HG03095 (cell line): ENCODE data around the gene SNCAIP.
"Not testable (repeated sequence)": the region's sequence is repeated elsewhere in the genome, so short reads cannot be mapped to it uniquely, and the experiment has no call there.

Source experiments
- ATAC-seq: cut with Tn5 transposase; IDR thresholded peaks from one replicate; pipeline ENCODE4 v1.9.1; 2021; ENCODE audit warnings: moderate library complexity; ENCODE audit not compliant: unreplicated experiment

The SNCAIP gene

DNA sequence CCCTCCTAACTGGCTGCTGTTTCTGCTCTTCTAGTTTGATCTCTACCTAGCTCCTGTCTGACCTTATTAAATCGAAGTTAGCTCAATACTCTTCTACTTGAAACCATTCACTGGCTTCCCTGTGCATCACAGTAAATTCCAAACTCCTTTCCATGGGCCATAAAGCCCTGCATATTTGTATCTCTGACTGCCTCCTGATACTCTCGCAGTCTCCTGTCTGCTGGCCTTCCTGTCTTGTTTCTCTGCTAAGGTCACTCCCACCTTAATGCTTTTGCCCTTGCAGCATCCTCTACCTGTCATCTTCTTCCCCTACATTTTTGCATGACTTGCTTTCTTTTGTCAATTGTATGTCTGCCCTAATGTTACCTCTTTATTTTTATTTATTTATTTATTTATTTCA, 44.8 kb downstream of the SNCAIP start:
- ATAC-seq, result no peak

DNA sequence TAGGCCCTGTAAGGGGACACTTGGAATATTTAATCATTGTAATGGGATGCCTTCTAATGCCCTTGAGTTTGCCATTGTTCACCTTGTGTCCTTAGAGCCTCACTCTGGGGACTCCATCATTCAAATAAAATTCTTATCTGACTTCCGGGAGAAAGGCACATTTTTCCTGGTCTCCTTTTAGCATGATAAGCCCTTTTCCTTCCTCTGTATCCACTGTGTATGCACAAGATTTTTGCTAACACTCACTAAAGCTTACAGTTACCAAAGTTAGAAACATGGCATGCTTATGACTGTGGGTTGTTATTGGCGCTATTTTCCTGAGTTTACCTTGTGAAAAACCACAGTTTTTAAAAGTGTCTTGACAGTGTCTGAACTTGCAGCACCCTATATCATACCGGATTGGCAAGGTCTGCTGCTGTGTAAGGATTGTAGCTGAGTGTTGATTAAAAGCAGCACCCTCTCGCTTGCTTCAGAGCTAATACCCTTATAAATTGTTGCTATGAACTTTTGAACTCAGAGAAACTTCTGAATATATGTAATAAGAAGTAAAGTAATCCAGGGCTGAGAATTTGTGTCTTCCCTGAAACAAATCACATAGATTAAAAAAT, 46.4 kb downstream of the SNCAIP start:
- ATAC-seq, result no peak

DNA sequence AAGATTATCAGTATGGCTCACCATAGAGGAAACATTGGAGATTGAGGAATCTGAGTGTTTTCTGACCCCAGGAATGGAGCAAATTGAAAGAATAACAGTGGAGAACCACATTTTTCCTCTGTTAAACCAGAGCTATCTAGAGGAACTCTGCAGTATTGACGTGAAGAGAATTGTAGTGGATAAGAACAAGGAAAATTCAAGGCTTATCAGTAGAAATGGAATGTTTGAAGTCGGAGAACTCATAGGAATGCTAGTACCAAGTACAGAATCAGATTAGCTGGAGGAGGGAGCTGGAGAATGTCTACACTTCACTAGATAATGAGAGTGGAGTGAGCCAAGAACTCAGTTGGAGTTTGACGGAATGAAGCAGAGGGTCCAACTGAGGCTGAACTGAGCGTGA, 50.3 kb downstream of the SNCAIP start:
- ATAC-seq, result no peak

DNA sequence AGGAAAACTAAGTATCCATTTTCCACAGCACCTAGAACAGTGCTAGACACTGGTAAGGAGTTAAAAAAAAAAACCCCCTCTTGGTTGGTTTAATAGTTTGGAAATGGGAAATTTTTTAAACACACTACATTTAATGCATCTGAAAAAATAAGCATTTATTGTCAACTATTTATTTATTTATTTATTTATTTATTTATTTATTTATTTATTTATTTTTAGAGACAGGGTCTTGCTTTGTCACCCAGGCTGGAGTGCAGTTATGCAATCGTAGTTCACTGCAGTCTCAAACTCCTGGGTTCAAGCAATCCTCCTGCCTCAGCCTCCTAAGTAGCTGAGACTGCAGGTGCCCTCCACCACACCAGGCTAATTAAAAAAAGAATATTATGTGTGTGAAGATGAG, 51.6 kb downstream of the SNCAIP start:
- ATAC-seq, result no peak

DNA sequence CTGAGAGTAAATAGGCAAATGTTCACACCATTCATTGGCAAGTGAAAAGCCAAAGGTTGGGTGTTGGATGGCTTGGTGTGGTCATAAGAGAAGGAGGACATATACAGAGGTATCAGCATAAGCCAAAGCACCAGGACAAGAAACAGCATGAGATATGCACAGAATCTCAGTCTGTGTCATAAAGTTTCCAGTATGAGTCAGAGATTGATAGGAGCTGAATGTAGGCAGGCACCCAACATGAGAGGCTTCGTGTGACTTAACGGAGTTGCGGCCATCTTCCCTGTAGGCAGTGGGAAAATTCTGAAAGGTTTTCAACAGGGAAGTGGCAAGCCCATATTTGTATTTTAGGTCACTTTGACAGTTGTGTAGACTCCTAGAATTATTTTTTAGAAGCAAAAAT, 54.5 kb downstream of the SNCAIP start:
- ATAC-seq, result peak; percentile 83

DNA sequence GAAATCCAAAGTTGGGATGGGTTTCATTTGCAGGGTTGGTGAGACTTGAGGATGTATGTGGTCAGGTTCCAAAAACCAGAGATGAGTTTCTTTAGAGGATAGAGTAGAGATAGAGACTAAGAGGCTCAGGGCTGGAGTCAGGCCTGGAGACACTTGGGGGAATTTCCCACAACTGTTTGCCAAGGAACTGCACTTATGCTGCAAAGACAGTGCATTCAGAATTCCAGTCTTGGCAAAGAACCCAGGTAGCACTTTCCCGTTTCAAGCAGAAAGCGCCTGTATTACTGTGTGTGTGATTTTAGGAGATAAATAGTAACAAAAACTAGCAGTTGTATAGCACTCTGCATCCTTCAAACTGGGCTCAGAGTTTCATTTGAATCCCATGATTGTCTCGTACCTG, 55.4 kb downstream of the SNCAIP start:
- no peak for ATAC-seq

DNA sequence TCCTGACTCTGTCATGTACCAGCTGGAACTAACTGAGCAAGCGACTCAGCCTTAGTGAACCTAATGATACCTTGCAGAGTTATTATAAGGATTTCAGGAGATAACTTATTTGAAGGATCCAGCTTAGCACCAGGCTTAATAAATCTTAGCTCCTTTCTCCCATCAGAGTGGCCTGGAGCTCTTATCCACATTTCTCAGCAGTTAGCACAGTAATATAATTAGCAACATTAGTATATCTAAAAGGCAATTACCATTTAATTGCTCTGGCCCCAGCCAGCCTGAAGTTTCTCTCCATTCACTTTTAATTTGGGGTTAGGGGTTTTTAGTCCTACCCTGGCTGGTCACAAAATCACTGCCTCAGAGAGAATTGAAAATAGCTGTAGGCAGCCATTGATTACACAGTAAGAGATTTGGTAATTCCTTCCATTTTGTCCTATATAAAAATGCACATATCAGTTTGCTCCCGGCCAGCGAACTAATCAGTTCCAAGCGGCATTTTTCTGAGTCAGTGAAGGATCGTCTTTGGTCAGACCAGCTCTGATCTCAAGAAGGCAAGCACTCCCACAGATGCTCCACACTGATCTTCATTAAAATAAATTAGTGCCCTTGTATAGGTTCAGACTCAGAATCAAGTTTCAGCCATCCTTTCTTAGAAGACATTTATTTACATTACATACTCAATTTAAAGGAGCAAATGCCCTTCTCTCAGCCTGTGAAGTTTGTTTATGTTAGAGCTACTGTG, 56.6 kb downstream of the SNCAIP start:
- ATAC-seq, result no peak

DNA sequence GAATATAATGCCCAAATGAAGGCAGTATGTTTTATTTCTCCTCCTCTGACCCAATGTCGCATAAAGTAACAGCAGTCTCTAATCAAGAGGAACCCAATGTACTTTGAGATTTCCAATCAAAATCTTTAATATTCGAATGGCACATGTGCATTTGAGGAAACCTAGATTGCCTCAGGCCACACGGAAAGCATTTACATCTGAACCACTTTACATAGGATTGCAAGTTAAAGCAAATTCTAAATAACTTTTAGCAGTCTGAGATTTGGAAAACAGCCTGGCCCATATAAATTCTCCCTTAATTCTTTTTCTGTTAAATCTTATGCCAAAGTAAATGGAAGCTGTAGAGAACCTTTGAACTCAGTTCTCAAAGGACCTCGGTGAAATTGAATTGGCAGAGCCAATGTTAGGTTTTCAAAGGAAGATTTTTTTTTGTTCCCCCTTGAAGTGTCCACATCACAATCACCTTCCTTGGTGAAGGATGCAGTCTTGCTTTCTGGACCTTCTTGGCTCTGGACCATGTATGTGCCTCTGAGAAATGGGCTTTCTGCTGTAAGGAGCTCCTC, 57.3 kb downstream of the SNCAIP start:
- no peak for ATAC-seq

DNA sequence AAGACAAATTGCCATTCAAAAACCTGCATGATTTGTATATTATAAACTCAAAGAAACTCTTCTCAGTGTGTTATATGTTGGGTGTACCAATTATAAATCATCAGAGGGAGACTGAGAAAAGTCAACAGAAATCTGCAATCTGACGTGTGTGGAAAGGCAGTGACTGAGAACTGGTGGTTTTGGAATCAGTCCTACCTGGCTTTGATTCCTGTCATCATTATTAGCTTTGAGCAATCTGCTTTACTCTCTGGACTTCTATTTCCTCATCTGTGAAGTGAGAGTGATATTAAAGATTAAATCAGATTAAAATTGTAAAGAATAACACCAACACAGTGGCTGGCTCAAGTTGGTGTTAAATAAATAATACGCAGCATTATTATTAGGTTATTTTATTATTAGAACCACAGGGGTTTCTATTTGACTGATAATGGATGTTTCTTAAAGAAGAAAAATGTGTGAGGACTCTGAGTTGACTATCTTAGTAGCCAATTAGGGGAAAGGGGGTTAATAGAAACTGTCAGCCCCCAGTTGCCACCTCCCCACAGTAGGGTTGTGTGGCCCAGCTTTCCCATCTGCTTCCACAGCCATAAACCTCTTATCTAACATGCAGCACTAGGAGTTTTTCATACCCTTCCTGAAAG, 59.6 kb downstream of the SNCAIP start:
- no peak for ATAC-seq

DNA sequence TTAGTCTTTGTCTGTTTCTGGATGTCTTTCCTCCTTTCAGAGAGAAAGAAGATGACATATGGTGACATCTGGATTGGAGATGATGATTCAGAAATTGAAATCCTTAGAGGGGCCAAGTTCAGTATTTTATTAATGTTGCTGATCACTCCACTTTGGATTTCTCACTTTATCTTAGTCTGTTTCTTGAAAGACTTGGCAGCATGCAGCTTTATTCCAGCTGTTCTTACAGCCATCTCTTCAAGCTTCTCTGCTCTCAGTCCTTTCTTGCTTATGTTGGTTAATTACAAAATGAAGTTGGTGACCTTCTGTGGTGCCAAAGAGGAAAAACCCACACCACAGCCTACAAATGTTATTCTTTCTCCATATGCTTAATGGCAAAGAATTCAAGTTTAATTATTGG, 62.1 kb downstream of the SNCAIP start:
- ATAC-seq, result no peak

DNA sequence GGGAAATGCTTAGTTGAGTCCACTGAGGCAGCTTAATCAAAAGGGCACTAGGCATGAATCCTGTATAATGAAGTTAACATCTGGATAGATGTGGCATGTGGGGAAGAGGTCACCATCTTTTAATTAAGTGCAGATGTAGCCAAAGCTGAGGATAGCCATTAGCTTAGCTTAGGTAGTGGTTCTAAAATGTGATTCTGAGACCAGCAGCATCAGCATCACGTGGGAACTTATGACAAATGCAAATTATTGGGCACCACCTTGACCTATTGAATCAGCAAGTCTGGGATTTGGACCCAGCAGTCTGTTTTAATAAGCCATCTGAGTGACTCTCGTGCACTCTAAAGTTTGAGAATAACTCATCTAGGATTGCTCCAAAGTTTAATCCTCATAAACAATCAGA, 63.8 kb downstream of the SNCAIP start:
- no peak for ATAC-seq

DNA sequence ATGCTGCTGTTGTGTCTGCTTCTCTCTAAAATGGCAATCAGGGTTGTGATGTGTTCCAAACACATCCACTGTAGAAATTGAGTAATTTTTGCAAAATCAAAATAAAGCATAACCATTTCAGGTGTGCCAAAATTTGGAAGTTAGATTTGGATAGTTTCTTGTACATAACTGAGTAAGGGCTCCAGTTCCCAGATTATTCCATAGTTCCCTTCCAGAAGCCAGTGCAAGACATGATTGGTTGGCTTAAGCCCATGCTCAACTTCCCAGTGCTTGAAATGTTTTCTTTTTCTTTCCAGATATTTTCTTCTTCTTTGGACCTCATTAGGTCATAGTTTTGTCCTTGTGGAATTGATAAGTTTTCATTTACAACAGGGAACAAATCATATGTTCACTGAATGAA, 64.2 kb downstream of the SNCAIP start:
- ATAC-seq, result no peak

DNA sequence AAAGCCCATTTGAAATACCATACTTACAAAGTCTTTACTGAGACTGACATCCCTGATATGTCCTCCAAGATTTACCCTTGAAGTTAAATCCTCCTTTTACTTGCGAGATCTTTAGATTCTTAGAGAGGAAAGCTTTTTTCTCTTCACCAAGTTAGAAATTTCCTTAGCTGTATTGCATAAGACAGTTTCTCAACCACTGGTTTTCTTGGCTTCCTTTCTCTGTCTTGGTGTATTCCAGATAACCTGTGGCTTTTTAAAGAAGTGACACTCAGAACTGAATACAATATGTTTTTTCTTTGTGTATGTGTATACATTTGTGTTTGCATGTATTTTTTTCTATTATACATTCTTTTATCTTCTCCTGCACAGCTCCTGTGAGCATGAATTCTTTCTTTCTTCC, 65.0 kb downstream of the SNCAIP start:
- ATAC-seq, result no peak

DNA sequence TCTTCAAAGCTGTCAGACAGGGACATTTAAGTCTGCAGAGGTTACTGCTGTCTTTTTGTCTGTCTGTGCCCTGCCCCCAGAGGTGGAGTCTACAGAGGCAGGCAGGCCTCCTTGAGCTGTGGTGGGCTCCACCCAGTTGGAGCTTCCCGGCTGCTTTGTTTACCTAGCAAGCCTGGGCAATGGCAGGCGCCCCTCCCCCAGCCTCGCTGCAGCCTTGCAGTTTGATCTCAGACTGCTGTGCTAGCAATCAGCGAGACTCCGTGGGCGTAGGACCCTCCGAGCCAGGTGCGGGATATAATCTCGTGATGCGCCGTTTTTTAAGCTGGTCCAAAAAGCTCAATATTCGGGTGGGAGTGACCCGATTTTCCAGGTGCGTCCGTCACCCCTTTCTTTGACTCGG, 70.9 kb downstream of the SNCAIP start:
- ATAC-seq, result not testable (repeated sequence)

DNA sequence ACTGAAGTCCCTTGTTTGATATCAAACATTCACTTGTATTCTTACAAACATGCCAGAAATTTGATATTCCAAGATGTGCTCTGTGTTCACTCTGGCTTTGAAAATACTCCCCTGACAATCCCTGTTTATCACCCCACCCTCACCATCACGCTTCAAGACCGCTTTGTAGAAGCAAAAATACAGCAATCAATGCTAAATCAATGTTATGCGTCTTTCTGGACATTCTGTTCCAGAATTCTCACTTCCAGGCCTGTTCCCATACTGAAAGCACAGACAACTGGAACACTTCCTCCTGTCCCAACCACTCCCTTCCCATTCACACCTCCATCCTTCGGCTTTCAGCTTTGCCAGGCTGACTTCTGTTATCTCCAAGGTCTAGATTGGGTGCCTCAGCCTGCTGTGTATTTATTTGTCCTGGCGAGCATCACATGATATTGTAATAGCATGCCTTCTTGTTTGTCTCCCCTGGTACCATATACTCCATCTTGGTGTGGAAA, 72.8 kb downstream of the SNCAIP start:
- no peak for ATAC-seq

DNA sequence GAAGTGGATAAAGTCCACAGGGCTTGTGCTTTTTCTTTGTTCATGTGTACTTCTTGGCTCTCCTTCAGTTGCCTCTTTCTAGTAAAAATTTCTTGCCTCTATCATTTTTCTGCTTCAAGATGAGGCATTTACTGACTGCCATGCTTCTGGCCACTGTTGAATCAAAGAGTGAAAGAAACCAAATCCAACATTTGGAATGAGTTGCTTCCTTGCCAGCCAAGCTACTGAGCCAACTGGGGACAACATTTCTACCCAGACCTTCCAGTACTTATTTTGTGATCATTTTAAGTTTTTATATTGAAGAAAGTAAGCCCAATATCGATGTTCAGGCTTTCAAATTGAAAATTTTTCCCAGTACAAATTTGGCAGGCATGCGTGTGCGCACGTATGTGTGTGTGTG, 73.2 kb downstream of the SNCAIP start:
- no peak for ATAC-seq

DNA sequence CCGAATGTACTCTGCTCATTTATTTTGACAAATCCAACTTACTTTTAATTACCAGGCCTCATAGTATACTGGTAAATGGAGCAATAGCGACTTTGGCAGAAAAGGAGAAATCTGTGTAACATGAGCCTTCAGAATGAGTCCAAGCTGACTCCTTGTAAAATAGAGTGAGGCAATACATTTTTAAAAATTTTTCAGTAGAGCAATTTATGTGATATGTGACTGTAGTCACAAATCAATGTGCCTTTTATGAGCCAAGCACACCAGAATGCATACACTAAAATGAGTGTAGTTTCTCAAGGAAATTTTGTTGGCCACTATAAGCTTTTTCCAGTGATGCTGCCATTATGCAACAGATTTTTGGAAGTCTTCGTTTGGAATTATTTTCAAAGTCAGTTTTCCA, 73.8 kb downstream of the SNCAIP start:
- no peak for ATAC-seq

DNA sequence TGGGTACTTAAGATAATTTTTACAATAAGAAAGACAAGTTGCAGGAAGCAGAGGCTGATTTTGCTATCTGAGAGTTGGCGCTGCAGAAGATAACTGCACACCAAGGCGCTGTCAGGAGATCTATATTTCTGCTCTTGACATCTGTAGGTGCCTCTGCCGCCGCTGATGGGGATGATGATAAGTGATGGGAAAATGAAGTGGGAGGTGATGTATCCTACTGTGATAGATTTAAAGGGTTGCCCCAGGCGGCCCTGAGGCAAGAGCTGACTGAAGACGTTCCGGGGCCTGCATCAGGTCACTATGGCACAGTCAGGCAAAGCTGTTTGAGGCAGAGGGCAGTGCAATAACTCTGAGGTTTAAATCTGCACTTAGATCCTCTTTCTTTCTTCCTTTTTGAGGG, 78.1 kb downstream of the SNCAIP start:
- no peak for ATAC-seq

DNA sequence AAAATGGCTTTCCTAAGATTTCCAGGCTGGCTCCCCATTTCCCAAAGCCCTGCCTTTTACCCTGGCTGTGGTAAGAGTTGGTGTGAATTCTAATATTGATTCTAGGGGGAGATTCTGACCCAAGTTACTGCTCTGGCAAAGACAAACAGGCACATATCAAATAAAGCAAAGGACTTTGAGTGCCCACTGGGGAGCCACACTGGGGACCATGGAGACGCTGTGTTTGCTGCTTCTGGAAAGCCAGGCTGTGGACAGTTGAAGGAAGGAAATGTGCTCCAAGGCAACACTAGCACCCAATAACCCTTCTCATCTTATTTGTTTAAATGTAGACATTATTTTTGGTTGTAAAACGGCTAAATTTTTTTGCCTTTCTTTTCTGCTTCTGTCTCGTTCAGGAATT, 78.7 kb downstream of the SNCAIP start:
- ATAC-seq, result no peak

DNA sequence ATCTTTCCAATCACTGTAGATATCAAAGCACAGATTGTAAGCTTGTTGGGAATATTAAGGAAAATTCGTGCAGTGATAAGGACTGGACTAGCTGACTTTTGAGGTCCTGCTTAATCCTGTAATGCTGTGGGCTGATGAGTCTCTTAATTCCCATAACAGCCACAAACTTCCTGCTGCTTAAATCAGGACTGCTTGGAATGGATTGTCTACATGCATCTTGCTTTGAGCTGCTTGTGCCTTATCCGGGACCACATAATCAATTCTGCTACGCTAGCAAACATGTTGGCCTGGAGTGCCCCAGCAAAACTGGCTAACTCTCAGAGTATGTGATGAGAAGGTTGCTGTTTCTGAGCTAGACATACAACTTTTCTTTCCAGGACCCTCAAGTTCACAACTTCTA, 79.6 kb downstream of the SNCAIP start:
- ATAC-seq, result no peak

DNA sequence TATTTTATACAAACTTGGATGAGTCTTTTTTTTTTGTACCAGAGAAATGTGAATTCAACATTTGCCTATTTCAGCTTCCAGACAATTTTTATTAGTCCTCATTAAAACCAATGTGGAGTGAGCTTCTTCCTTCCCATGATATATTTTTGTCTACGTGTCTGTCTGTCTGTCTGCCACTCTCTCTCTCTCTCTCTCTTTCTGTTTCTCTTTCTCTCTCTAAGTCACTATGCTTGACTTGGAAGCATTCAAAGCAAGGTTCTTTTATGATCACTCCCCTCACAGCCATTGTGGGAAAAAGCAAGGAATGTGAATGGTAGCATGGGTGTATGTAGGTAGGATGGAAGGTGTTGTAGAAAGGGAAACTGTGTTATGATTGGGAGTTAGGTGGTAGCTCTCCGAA, 80.2 kb downstream of the SNCAIP start:
- ATAC-seq, result no peak

DNA sequence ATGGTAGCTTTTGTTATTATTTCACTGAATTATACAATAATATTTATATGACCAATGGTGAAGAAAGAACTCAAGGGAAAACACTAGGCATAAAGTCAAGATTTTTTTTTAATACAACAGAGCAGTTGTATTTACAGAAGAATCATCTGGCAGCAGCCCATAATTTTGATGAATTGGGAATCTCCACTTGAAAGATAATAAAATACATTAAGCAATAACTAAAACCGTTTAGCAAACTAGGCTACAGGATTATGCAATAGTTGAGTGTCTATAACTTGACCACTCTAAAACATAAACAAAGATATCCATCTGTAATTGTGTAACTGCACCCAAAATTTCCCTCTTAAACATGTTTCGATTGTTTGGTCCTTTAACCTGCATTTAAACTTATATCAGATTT, 80.8 kb downstream of the SNCAIP start:
- ATAC-seq, result no peak
